GM12891 (cell line): ENCODE measurements around the gene ASRGL1.

Source experiments
- POLR2A ChIP-seq: IDR thresholded peaks from 2 replicates; pipeline ENCODE4 v1.6.1; 2011; ENCODE audit warnings: low read depth, low read length, control low read depth
- POLR2AphosphoS5 ChIP-seq: IDR thresholded peaks from 2 replicates; pipeline ENCODE4 v1.6.1; 2011; ENCODE audit warnings: low read depth, low read length, control low read depth
- TAF1 ChIP-seq: IDR thresholded peaks from 2 replicates; pipeline ENCODE4 v1.6.1; 2011; ENCODE audit warnings: low read depth, low read length, control low read depth

GRCh38 chr11:62392506-62392905 lies 55.3 kb downstream of the ASRGL1 start:
- TF ChIP-seq POLR2A = no peak
- TF ChIP-seq TAF1 = no peak
- TF ChIP-seq POLR2AphosphoS5 = no peak
